GM12872 (cell line): ENCODE measurements around the gene PLAAT2.

Source experiments
- CTCF ChIP-seq: IDR thresholded peaks from 3 replicates; pipeline ENCODE4 v1.5.1; 2011; ENCODE audit warnings: low read depth, mild to moderate bottlenecking, low read length, moderate library complexity; ENCODE audit not compliant: insufficient read depth

The PLAAT2 gene

GRCh38 chr11:63556404-63557013 lies 6.7 kb downstream of the PLAAT2 start:
- TF ChIP-seq CTCF, result no peak

GRCh38 chr11:63554877-63555223 lies 8.3 kb downstream of the PLAAT2 start:
- TF ChIP-seq CTCF, result no peak

GRCh38 chr11:63553759-63554158 lies 9.4 kb downstream of the PLAAT2 start:
- no peak for TF ChIP-seq CTCF

GRCh38 chr11:63552921-63553320 lies 10.3 kb downstream of the PLAAT2 start:
- TF ChIP-seq CTCF, result no peak

- no peak for TF ChIP-seq CTCF
Observed at GRCh38 chr11:63551889-63552266, 11.3 kb downstream of the PLAAT2 start.

- no peak for TF ChIP-seq CTCF
Observed at GRCh38 chr11:63551091-63551888, 11.9 kb downstream of the PLAAT2 start.

- no peak for TF ChIP-seq CTCF
Observed at GRCh38 chr11:63549411-63549810, 13.8 kb downstream of the PLAAT2 start.
